ENCODE data around the gene SWSAP1.

DNA sequence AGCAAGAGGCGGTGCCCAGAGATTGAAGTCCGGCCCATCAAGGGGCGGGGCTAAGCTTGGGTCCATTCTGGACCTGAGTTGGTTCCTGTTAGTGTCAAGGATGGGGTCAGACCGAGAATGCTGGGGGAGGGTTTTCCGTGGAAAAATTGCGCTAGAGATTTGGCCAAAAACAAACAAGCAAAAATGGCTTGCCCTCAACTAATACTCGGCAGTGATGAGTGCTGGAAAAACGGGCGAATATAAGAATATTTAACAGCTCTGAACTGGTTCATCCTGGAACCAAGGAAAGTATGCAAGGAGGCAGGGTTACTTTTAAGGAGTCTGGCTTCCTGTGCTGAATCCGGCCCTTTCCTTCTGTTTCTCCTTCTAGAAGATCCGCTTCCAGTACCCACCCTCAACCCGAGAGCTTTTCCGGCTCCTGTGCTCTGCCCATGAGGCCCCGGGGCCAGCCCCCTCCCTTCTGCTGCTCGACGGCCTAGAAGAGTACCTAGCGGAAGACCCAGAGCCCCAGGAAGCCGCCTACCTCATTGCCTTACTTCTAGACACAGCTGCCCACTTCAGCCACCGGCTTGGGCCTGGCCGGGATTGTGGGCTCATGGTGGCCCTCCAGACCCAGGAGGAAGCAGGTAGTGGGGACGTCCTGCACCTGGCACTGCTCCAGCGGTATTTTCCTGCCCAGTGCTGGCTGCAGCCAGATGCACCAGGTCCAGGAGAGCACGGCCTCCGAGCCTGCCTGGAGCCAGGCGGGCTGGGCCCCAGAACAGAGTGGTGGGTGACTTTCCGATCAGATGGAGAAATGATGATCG is 880 bp downstream of the SWSAP1 start:
- TF ChIP-seq, protein P1, sequence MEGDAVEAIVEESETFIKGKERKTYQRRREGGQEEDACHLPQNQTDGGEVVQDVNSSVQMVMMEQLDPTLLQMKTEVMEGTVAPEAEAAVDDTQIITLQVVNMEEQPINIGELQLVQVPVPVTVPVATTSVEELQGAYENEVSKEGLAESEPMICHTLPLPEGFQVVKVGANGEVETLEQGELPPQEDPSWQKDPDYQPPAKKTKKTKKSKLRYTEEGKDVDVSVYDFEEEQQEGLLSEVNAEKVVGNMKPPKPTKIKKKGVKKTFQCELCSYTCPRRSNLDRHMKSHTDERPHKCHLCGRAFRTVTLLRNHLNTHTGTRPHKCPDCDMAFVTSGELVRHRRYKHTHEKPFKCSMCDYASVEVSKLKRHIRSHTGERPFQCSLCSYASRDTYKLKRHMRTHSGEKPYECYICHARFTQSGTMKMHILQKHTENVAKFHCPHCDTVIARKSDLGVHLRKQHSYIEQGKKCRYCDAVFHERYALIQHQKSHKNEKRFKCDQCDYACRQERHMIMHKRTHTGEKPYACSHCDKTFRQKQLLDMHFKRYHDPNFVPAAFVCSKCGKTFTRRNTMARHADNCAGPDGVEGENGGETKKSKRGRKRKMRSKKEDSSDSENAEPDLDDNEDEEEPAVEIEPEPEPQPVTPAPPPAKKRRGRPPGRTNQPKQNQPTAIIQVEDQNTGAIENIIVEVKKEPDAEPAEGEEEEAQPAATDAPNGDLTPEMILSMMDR (IDR thresholded peaks at IDR 0.05): no peak
- TF ChIP-seq POLR2A (IDR thresholded peaks at IDR 0.05; ENCODE audit: low read depth): no peak
- peak; percentile 84 to 90 for TF ChIP-seq POLR2AphosphoS5 (IDR thresholded peaks at IDR 0.05)
- no peak for TF ChIP-seq EP300 (IDR thresholded peaks at IDR 0.05)

All from esophagus muscularis mucosa (tissue), 4 donors.